Glutamatergic neuron (in vitro differentiated cells): ENCODE measurements around the gene LIN7C. TPM values are rescaled to one million over a fixed set of nuclear protein-coding genes. Genes with fewer than 3 reads are reported as not detected.
"Not testable (repeated sequence)": the region's sequence is repeated elsewhere in the genome, so short reads cannot be mapped to it uniquely, and the experiment has no call there.

ENCODE experiments used
- DNase-seq: peaks from one replicate; pipeline ENCODE4 v3.0.0; 2022
- H3K27ac Mint-ChIP-seq: one replicate; pipeline ENCODE4 v1.8.0; 2020; ENCODE audit warnings: mild to moderate bottlenecking, mixed read lengths, inconsistent platforms; ENCODE audit not compliant: unreplicated experiment
- H3K27me3 Mint-ChIP-seq: one replicate; pipeline ENCODE4 v1.8.0; 2020; ENCODE audit warnings: mild to moderate bottlenecking, moderate library complexity, mixed read lengths, inconsistent platforms; ENCODE audit not compliant: unreplicated experiment
- H3K36me3 Mint-ChIP-seq: one replicate; pipeline ENCODE4 v1.8.0; 2020; ENCODE audit warnings: mild to moderate bottlenecking, mixed read lengths, inconsistent platforms; ENCODE audit not compliant: unreplicated experiment
- H3K4me1 Mint-ChIP-seq: one replicate; pipeline ENCODE4 v1.8.0; 2020; ENCODE audit warnings: mild to moderate bottlenecking, low read depth, mixed read lengths, inconsistent platforms; ENCODE audit not compliant: unreplicated experiment
- H3K4me3 Mint-ChIP-seq: one replicate; pipeline ENCODE4 v1.8.0; 2020; ENCODE audit warnings: mild to moderate bottlenecking, mixed read lengths, inconsistent platforms; ENCODE audit not compliant: unreplicated experiment
- H3K9me3 Mint-ChIP-seq: one replicate; pipeline ENCODE4 v1.8.0; 2020; ENCODE audit warnings: mild to moderate bottlenecking, moderate library complexity, mixed read lengths, inconsistent platforms; ENCODE audit not compliant: unreplicated experiment
- total RNA-seq: library from RNA; stranded (reverse); fragmentation: NEBNext Ultra II Directional; extraction: Animal tissue kit (Norgen Biotek cat#: 25700); gene quantifications from one replicate; pipeline ENCODE4 v1.2.1, GENCODE V29; 2021; ENCODE audit not compliant: unreplicated experiment
- TF ChIP-seq, protein P1 (sequence below): fragments of 200-600 bp; sonication (generic); IDR thresholded peaks from one replicate; pipeline ENCODE4 v1.5.0; 2021; ENCODE audit not compliant: partially characterized antibody, unreplicated experiment

The LIN7C gene
- total RNA-seq, 1 donor from 2014 or later, result 44.7 TPM

DNA sequence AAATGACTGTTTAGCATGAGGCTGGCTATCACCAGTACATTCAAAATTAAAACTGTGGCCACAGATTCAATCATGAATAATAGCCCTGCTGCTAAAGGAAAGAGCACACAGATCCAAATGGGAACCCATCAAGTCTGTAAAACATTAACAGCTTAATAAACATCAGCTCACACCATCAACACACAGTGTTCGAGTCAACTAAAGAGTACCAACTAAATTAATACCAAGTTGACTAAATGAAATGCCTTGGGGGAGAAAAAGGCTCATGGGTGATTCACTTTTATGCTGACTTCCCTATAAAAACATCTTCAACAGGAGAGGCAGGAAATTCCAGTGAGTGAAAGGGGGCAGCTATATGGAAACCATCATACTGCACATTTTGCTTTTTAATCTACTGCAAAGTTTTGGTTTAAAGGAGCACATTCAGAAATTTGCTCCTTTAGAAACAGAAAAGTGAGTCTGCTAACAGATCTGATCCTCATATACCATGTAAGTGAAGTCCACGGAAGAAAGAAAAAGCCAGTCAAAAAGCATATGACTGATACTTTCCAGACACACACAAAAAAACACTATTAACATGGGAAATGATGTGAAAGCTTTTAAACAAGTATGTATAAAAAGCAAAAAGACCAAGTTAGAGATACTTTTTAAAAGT, 50.3 kb downstream of the LIN7C start:
- Mint-ChIP-seq H3K27me3 (peaks cover 2% of the 10 kb centered on the region), H3K27ac (no peak overlapping the region)

DNA sequence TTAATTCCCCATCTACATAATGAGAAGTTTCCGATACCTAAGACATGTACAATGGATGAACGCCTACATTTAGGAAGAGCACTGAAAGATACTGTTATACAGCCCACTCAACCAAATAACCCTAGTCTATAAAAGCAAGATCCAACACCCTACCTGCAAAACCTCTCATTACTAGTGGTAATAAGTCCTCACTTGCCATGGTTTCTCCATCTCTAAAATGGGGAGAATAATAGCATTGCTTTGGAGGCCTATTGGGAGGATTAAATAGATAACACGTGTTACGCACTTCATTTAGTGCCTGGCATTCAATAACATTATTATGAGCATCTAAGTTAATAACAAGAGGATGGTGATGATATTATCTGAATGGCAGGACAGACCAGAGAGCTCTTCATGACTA, 50.9 kb downstream of the LIN7C start:
- H3K4me1 Mint-ChIP-seq, result peaks cover 41% of the 10 kb centered on the region
- H3K27ac Mint-ChIP-seq, result no peak overlapping the region
- peaks cover 2% of the 10 kb centered on the region for H3K27me3 Mint-ChIP-seq
- no peak overlapping the region for H3K4me3 Mint-ChIP-seq
- no peaks in the 10 kb centered on the region for H3K36me3 Mint-ChIP-seq
- TF ChIP-seq, protein P1, sequence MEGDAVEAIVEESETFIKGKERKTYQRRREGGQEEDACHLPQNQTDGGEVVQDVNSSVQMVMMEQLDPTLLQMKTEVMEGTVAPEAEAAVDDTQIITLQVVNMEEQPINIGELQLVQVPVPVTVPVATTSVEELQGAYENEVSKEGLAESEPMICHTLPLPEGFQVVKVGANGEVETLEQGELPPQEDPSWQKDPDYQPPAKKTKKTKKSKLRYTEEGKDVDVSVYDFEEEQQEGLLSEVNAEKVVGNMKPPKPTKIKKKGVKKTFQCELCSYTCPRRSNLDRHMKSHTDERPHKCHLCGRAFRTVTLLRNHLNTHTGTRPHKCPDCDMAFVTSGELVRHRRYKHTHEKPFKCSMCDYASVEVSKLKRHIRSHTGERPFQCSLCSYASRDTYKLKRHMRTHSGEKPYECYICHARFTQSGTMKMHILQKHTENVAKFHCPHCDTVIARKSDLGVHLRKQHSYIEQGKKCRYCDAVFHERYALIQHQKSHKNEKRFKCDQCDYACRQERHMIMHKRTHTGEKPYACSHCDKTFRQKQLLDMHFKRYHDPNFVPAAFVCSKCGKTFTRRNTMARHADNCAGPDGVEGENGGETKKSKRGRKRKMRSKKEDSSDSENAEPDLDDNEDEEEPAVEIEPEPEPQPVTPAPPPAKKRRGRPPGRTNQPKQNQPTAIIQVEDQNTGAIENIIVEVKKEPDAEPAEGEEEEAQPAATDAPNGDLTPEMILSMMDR, result no peak
- DNase-seq, result no peak
- H3K9me3 Mint-ChIP-seq, result peaks cover 3% of the 10 kb centered on the region

More for the DNA sequence above, 50.3 kb downstream of the LIN7C start:
- Mint-ChIP-seq H3K9me3 (peaks cover 3% of the 10 kb centered on the region), H3K36me3 (no peaks in the 10 kb centered on the region), H3K4me1 (peaks cover 38% of the 10 kb centered on the region), H3K4me3 (no peak overlapping the region)
- TF ChIP-seq, protein P1, result no peak
- no peak for DNase-seq

DNA sequence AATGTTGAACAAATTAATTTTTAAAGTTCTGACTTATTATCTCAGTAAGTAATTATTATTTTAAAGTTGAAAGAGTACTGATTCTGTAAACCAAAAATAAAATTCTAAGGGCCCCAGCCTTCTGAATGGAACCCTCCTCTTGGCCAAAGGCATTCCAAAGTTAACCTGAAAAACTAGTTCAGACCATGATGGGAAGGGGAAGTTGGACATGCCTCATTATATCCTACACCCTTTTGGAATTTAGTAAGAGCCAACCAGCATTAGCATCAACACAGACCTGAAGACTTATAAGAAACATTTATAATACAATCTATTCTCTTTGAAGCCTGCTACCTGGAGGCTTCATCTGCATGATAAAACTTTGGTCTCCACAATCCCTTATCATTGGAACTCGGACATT, 52.9 kb downstream of the LIN7C start:
- peaks cover 2% of the 10 kb centered on the region for H3K27me3 Mint-ChIP-seq
- H3K4me1 Mint-ChIP-seq, result peaks cover 30% of the 10 kb centered on the region
- H3K9me3 Mint-ChIP-seq, result no peaks in the 10 kb centered on the region
- no peaks in the 10 kb centered on the region for H3K36me3 Mint-ChIP-seq
- H3K4me3 Mint-ChIP-seq, result no peak overlapping the region
- DNase-seq, result no peak
- no peak overlapping the region for H3K27ac Mint-ChIP-seq
- TF ChIP-seq, protein P1, result no peak

DNA sequence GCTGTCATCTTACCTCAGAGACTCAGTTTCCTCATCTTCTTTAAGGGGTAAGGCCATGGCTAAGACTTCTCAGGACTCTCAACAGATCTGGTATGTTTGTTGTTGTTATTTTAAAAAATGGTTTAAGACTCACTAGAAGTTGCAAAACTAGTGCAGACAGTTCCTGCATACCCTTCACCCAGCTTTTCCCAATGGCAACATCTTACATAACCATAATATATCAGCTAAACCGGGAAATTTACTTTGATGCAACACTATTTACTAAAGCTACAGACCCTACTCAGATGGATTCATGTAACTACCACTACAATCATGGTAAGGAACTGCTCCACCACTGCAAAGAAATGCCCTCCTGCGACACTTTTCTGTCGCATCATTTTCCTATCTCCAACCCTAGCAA, 54.4 kb downstream of the LIN7C start:
- Mint-ChIP-seq H3K4me3 (no peak overlapping the region), H3K9me3 (no peaks in the 10 kb centered on the region), H3K36me3 (no peaks in the 10 kb centered on the region), H3K27ac (peak overlapping the region; percentile 2), H3K4me1 (peaks cover 18% of the 10 kb centered on the region), H3K27me3 (peaks cover 2% of the 10 kb centered on the region)
- TF ChIP-seq, protein P1, result no peak
- DNase-seq, result no peak

DNA sequence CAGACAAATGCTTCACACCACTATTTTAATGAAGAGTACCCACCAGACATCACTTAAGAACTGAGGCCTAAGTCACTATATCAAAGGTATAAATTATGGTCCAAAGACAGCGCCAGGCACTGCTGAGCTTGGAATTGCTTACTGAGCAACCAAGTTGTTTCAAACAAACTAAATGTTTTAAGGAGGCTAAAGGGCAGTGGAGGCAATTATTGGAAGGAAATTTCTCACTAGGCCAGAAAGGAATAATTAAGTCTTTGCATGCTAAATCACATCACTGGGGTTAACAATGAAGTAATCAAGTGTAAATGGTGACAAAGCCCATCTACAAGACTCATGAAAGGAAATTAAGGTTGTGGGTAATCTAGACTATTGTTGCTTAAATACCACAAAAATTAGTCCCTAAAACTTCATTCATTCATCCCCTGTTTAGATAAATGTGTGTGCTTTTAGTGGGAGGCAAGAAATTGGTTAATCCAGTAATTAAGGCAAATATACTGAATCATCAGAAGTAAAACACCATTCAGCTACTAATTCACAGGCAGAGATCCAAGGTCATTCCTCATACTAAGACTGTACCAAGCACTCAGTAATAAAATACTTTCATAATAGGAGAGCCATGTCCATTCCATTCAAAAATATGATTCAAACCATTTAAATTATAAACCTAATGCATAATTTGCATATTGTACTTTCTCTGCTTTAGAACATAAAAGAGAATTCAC, 55.2 kb downstream of the LIN7C start:
- Mint-ChIP-seq H3K4me3 (no peak overlapping the region), H3K27ac (no peak overlapping the region), H3K36me3 (no peaks in the 10 kb centered on the region), H3K9me3 (no peaks in the 10 kb centered on the region), H3K4me1 (peaks cover 12% of the 10 kb centered on the region), H3K27me3 (peaks cover 2% of the 10 kb centered on the region)
- TF ChIP-seq, protein P1, result no peak
- no peak for DNase-seq

DNA sequence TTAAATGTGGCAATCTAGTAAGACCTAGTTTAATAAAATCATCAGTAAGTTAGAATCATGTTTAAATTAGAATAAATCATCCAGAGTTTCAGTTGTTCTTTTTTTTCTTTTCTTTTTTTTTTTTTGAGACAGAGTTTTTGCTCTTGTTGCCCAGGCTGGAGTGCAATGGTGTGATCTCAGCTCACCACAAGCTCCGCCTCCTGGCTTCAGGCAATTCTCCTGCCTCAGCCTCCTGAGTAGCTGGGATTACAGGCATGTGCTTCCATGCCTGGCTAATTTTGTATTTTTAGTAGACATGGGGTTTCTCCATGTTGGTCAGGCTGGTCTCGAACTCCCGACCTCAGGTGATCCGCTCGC, 58.4 kb downstream of the LIN7C start:
- not testable (repeated sequence) for H3K27ac Mint-ChIP-seq, H3K36me3 Mint-ChIP-seq, H3K9me3 Mint-ChIP-seq, DNase-seq, H3K4me3 Mint-ChIP-seq, H3K27me3 Mint-ChIP-seq
- H3K4me1 Mint-ChIP-seq, result peaks cover 21% of the 10 kb centered on the region
